CD4-positive, alpha-beta T cell (primary cell): Measurements from ENCODE around the gene STX12. TPM values are rescaled to one million over a fixed set of nuclear protein-coding genes. Genes with fewer than 3 reads are reported as not detected.
"Not testable (repeated sequence)": the region's sequence is repeated elsewhere in the genome, so short reads cannot be mapped to it uniquely, and the experiment has no call there.

Experiments
- ATAC-seq: fragments of 200-7000 bp; cut with Tn5 transposase; one replicate; pipeline ENCODE4 v1.10.0; 2022; ENCODE audit warnings: mild to moderate bottlenecking; ENCODE audit not compliant: poor library complexity
- CTCF ChIA-PET: fragments of 350-600 bp; sonication (Branson Sonifier 250); formaldehyde crosslinking; loops from one replicate; lab custom pipeline; 2021; ENCODE audit warnings: antibody characterized with exemption, inconsistent platforms; lab: Charles Lee
- POLR2A ChIA-PET: fragments of 350-600 bp; sonication (Branson Sonifier 250); formaldehyde crosslinking; loops from one replicate; lab custom pipeline; 2021; ENCODE audit warnings: antibody characterized with exemption, inconsistent platforms; lab: Charles Lee
- DNase-seq, 14 experiments: peaks; one replicate each; pipeline ENCODE4 v3.0.0-alpha.2; 2013 to 2020; ENCODE audit warnings: mixed read lengths in 2 of 14
- H3K27ac ChIP-seq, 2 donors: one replicate each; pipeline versions ENCODE4 v1.5.1 to v1.7.0; 2013; ENCODE audit warnings: low read length in 2 of 2, low read depth in 1 of 2, mild to moderate bottlenecking in 1 of 2
- H3K27me3 ChIP-seq, 2 experiments: 1 replicate in 1 of 2; 2 replicates in 1 of 2; pipeline versions ENCODE4 v1.6.1 to v1.7.0; 2013; ENCODE audit warnings: low read length in 2 of 2, control low read depth in 1 of 2, mild to moderate bottlenecking in 1 of 2, moderate library complexity in 1 of 2; ENCODE audit not compliant: insufficient read depth in 2 of 2, control insufficient read depth in 1 of 2
- H3K36me3 ChIP-seq: one replicate; pipeline ENCODE4 v1.6.1; 2013; ENCODE audit warnings: low read length, control low read depth; ENCODE audit not compliant: insufficient read depth
- H3K4me1 ChIP-seq: one replicate; pipeline ENCODE4 v1.6.1; 2013; ENCODE audit warnings: low read length, control low read depth; ENCODE audit not compliant: insufficient read depth
- H3K4me3 ChIP-seq: one replicate; pipeline ENCODE4 v1.5.1; 2013; ENCODE audit warnings: mild to moderate bottlenecking, low read length, moderate library complexity
- H3K9me3 ChIP-seq, 2 experiments: 1 replicate in 1 of 2; 2 replicates in 1 of 2; pipeline versions ENCODE4 v1.6.1 to v1.7.0; 2013; ENCODE audit warnings: low read length in 2 of 2, mild to moderate bottlenecking in 2 of 2, control low read depth in 1 of 2, moderate library complexity in 1 of 2; ENCODE audit not compliant: control insufficient read depth in 1 of 2, insufficient read depth in 1 of 2
- H3K27ac Mint-ChIP-seq: one replicate; pipeline ENCODE4 v1.8.0; 2020; ENCODE audit warnings: mixed read lengths
- H3K27me3 Mint-ChIP-seq: one replicate; pipeline ENCODE4 v1.8.0; 2021; ENCODE audit warnings: mixed read lengths
- H3K36me3 Mint-ChIP-seq: one replicate; pipeline ENCODE4 v1.8.0; 2021; ENCODE audit warnings: low read depth, mixed read lengths
- H3K4me1 Mint-ChIP-seq: one replicate; pipeline ENCODE4 v1.8.0; 2021; ENCODE audit warnings: low read depth, mixed read lengths
- H3K4me3 Mint-ChIP-seq: one replicate; pipeline ENCODE4 v1.8.0; 2020; ENCODE audit warnings: mild to moderate bottlenecking, mixed read lengths
- H3K9me3 Mint-ChIP-seq: one replicate; pipeline ENCODE4 v1.8.0; 2020; ENCODE audit warnings: mixed read lengths
- intact Hi-C, 2 experiments: fragments of 100-400 bp; cut with DNase I in 1 of 2; cut with micrococcal nuclease in 1 of 2; formaldehyde crosslinking; loops; one replicate each; pipeline versions ENCODE4 v1.15.1 to v1.9.0; 2023 to 2025; cut with DNase I, micrococcal nuclease
- total RNA-seq, 174 experiments: library from RNA in 2 of 174; stranded (reverse) in 2 of 174; gene quantifications; one replicate each; pipeline ENCODE4 v1.2.3 and lab custom pipeline; 2021 to 2026
- TF ChIP-seq, protein P1 (sequence below): fragments of 200-600 bp; IDR thresholded peaks from one replicate; pipeline ENCODE4 v1.8.0; 2022; ENCODE audit warnings: antibody characterized with exemption, mild to moderate bottlenecking

STX12 gene
- total RNA-seq, 2 experiments from 2014 or later, result 20.3 to 22.7 TPM

DNA sequence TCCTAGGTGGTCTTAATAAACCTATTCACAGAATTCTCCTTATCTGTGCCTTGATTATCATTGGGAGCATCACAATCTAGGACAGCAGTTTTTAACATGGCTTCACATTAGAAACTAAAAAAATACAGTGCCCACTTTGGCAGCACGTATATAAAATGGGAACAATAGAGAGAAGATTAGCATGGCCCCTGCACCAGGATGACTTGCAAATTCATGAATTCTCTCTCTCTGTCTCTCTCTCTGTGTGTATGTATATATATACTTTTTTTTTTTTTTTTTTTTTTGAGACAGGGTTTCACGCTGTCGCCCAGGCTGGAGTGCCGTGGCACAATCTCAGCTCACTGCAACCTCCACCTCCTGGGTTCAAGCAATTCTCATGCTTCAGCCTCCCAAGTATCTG is 51.4 kb downstream of the STX12 start:
- Histone ChIP-seq H3K4me1 (no peaks in the 10 kb centered on the region), H3K9me3 (no peaks in the 10 kb centered on the region), H3K27me3 (no peaks in the 10 kb centered on the region), H3K27ac (no peak overlapping the region), H3K4me3 (no peak overlapping the region), H3K36me3 (peaks cover 29% of the 10 kb centered on the region)
- TF ChIP-seq, protein P1, sequence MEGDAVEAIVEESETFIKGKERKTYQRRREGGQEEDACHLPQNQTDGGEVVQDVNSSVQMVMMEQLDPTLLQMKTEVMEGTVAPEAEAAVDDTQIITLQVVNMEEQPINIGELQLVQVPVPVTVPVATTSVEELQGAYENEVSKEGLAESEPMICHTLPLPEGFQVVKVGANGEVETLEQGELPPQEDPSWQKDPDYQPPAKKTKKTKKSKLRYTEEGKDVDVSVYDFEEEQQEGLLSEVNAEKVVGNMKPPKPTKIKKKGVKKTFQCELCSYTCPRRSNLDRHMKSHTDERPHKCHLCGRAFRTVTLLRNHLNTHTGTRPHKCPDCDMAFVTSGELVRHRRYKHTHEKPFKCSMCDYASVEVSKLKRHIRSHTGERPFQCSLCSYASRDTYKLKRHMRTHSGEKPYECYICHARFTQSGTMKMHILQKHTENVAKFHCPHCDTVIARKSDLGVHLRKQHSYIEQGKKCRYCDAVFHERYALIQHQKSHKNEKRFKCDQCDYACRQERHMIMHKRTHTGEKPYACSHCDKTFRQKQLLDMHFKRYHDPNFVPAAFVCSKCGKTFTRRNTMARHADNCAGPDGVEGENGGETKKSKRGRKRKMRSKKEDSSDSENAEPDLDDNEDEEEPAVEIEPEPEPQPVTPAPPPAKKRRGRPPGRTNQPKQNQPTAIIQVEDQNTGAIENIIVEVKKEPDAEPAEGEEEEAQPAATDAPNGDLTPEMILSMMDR, result no peak
- Mint-ChIP-seq H3K9me3 (no peaks in the 10 kb centered on the region), H3K4me1 (no peaks in the 10 kb centered on the region), H3K4me3 (no peak overlapping the region), H3K36me3 (peaks cover 39% of the 10 kb centered on the region), H3K27ac (no peak overlapping the region), H3K27me3 (no peaks in the 10 kb centered on the region)
- ChIA-PET POLR2A (interaction anchor here (1.0 kb wide), 1 partner anchor 224 kb away, joined by 4 read pairs; no protein-coding TSS in a partner anchor), CTCF (no interaction called here)
- DNase-seq (no peak), ATAC-seq (no peak)
- intact Hi-C loops, result no loop called here

DNA sequence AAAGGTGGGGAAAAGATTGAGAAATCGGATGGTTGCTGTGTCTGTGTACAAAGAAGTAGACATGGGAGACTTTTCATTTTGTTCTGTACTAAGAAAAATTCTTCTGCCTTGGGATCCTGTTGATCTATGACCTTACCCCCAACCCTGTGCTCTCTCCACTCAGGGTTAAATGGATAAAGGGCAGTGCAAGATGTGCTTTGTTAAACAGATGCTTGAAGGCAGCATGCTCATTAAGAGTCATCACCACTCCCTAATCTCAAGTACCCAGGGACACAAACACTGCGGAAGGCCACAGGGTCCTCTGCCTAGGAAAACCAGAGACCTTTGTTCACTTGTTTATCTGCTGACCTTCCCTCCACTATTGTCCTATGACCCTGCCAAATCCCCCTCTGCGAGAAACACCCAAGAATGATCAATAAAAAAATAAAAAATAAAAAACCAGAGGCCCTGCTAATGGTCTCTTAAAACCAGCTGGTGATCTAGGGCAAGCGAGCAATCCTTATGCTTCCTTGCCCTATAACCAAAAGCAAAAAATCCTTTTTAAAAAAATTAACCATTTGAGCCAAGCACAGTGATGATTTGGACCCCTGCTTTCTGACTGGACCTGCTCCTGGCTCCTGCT is 56.4 kb downstream of the STX12 start:
- Histone ChIP-seq H3K36me3 (peaks cover 23% of the 10 kb centered on the region), H3K4me1 (peaks cover 19% of the 10 kb centered on the region)
- intact Hi-C loops, DNase-seq, H3K27me3 Mint-ChIP-seq, H3K9me3 ChIP-seq, ATAC-seq, H3K27ac ChIP-seq, H3K9me3 Mint-ChIP-seq, H3K27me3 ChIP-seq, H3K4me3 ChIP-seq: not testable (repeated sequence)
- Mint-ChIP-seq H3K4me3 (peak overlapping the region; percentile 96), H3K27ac (peak overlapping the region; percentile 93), H3K4me1 (peaks cover 38% of the 10 kb centered on the region), H3K36me3 (peaks cover 34% of the 10 kb centered on the region)
- ChIA-PET CTCF (interaction anchor here (1.1 to 1.2 kb wide), 2 partner anchors 28 to 160 kb away, joined by 3 to 4 read pairs; no protein-coding TSS in a partner anchor), POLR2A (interaction anchor here (0.7 to 2.2 kb wide), 4 partner anchors 40 to 1541 kb away, joined by 4 to 9 read pairs (median 5); partner anchors contain the start of gene FAM76A)

DNA sequence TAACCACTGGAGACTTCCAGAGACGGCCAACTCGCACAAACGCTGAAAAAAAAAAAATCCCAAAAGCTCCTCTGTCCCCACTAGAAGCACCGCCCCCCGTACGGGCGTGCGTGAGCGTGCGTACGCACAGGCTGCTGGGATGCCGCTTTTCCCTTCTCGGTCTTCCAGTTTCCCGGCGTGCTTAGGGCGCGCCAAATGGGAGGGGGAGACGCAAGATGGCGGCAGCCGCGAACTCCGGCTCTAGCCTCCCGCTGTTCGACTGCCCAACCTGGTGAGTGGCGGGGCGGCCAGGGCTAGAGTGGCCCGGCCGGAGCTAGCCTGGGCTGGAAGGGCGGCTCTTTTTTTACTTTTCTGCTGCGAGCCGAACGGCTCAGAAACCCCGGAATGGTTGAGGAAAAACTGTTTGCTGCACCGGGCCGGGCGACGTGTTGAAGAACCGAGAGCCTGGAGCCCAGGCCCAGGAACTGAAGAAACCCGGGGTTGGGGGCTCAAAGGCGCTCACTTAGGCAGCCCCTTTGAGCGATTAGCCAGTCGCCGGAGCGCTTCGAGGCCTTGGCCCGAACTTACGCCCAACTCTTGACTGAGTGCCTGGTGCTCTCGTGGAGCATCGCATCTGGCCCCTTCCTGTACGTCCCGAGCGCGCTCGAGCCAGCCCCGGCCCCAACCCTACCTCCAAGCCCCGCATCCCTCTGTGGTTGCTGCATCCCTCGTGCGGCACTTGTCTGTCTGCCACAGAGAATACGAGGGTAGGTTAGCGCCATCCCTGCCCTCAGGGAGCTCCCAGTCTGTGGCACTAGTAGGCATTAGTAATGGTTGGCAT is 57.8 kb downstream of the STX12 start, which contains the start of gene PPP1R8:
TSS of gene PPP1R8 (plus strand) at position 162 of the 820 bp plus-strand sequence. CDS start at position 216, 54 bp downstream.
- peak; percentile 99 for ATAC-seq
- intact Hi-C loops, result loop anchor here in 1 of 2 experiments (2.0 kb wide), 2 partner anchors 58 to 104 kb away; partner anchors contain the start of gene STX12
- H3K4me1 Mint-ChIP-seq, result peaks cover 46% of the 10 kb centered on the region
- Histone ChIP-seq H3K27ac (peak within 1 kb of the TSS; percentile 64 to 74), H3K4me3 (peak within 1 kb of the TSS; percentile 93), H3K27me3 (no peaks in the 10 kb centered on the region), H3K4me1 (peaks cover 27% of the 10 kb centered on the region), H3K36me3 (peaks cover 27% of the 10 kb centered on the region), H3K9me3 (no peaks in the 10 kb centered on the region)
- peak within 1 kb of the TSS; percentile 93 for H3K27ac Mint-ChIP-seq
- H3K4me3 Mint-ChIP-seq, result peak within 1 kb of the TSS; percentile 96
- CTCF ChIA-PET, result interaction anchor here (1.1 to 2.1 kb wide), 3 partner anchors 27 to 161 kb away, joined by 3 to 5 read pairs (median 4); no protein-coding TSS in a partner anchor
- no peaks in the 10 kb centered on the region for H3K9me3 Mint-ChIP-seq
- no peaks in the 10 kb centered on the region for H3K27me3 Mint-ChIP-seq
- POLR2A ChIA-PET, result interaction anchor here (0.7 to 2.2 kb wide), 11 partner anchors 38 to 751 kb away, joined by 3 to 15 read pairs (median 4); partner anchors contain the start of genes FAM76A and STX12
- DNase-seq, result peak; percentile 73 to 96 (median 86)
- TF ChIP-seq, protein P1, result no peak
- H3K36me3 Mint-ChIP-seq, result peaks cover 48% of the 10 kb centered on the region
